ENCODE results near the gene AK4. TPM values are rescaled to one million over a fixed set of nuclear protein-coding genes. Genes with fewer than 3 reads are reported as not detected.

The AK4 gene
- total and polyA plus RNA-seq, 2 of the 8 experiments (the other 6 are each of a cell fraction or from before 2014, with no cell fraction given), result 64.5 to 175 TPM

DNA sequence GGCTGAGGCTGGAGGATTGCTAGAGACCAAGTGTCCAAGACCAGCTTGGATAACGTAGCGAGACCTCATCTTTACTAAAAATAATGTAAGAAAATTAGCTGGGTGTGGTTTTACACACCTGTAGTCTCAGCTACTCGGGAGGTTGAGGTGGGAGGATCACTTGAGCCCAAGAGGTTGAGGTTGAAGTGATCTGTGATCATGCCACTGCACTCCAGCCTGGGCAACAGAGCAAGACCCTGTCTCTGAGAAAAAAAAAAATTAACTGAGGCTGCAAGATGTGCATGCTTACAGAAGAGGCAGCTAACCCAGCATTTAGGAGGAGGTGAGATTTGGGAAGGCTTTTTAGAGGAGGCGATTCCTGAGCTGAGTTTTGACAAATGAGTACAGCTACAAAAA lies 9.5 kb downstream of the AK4 start:
- Histone ChIP-seq H3K4me3 (ENCODE audit: extremely low read depth in 1 of 4, insufficient read depth in 2 of 4, low read depth in 3 of 4, low read length in 4 of 4) (no peak overlapping the region), H3K4me2 (ENCODE audit: insufficient read depth in 1 of 2, low read depth in 2 of 2, low read length in 2 of 2) (no peak overlapping the region), H3K23me2 (ENCODE audit: low read depth, low read length) (no peaks in the 10 kb centered on the region), H2BK12ac (ENCODE audit: low read depth, low read length) (no peak overlapping the region), H3K27ac (ENCODE audit: low read depth, low read length) (no peak overlapping the region), H4K91ac (replicated peaks; ENCODE audit: insufficient read length, low read length) (no peak overlapping the region), H2BK120ac (replicated peaks; ENCODE audit: low read depth, low read length) (no peak overlapping the region), H3K4ac (replicated peaks; ENCODE audit: insufficient read length, low read depth, low read length) (no peak overlapping the region), H2BK20ac (ENCODE audit: low read length) (no peak overlapping the region), H3K9ac (replicated peaks in 1 of 4; ENCODE audit: extremely low read depth in 1 of 4, low read depth in 3 of 4, low read length in 3 of 4) (no peak overlapping the region), H3K23ac (ENCODE audit: insufficient read length) (no peak overlapping the region), H3K4me1 (replicated peaks in 1 of 4; ENCODE audit: control insufficient read depth in 3 of 4, insufficient read depth in 4 of 4, low read length in 3 of 4) (peaks cover 0 to 9% (median 4%) of the 10 kb centered on the region in 4 experiments; a peak in 2 of 7 replicates), H2BK15ac (ENCODE audit: low read length) (no peak overlapping the region), H3K27me3 (replicated peaks in 1 of 4; ENCODE audit: control insufficient read depth in 3 of 4, extremely low read depth in 1 of 4, insufficient read depth in 3 of 4, low read length in 3 of 4) (no peaks in the 10 kb centered on the region), H3K79me1 (ENCODE audit: low read depth, low read length) (peaks cover 3% of the 10 kb centered on the region; the same call in 1 of the 2 replicates), H3K79me2 (ENCODE audit: control insufficient read depth in 1 of 2, insufficient read depth in 2 of 2, low read length in 2 of 2) (peaks cover 10 to 94% of the 10 kb centered on the region in 2 experiments; a peak in 3 of 4 replicates), H2AK5ac (ENCODE audit: low read depth, low read length) (no peak overlapping the region; the same call in 1 of the 2 replicates), H3K36me3 (ENCODE audit: control insufficient read depth in 2 of 4, insufficient read depth in 4 of 4, low read length in 3 of 4) (no peaks in the 10 kb centered on the region), H3K18ac (ENCODE audit: extremely low read depth, low read length) (no peak overlapping the region), H3K56ac (replicated peaks; ENCODE audit: insufficient read length, low read depth, low read length) (no peak overlapping the region), H3K9me3 (ENCODE audit: insufficient read depth in 2 of 2, low read depth in 1 of 2, low read length in 1 of 2) (no peaks in the 10 kb centered on the region), H2BK5ac (ENCODE audit: low read depth, low read length) (no peak overlapping the region), H4K5ac (ENCODE audit: insufficient read length, low read depth, low read length) (no peak overlapping the region), H4K20me1 (replicated peaks in 1 of 2; ENCODE audit: control insufficient read depth in 1 of 2, insufficient read depth in 2 of 2, low read length in 2 of 2) (peaks cover 0 to 2% of the 10 kb centered on the region in 2 experiments), H2AFZ (ENCODE audit: low read length) (no peak overlapping the region), H4K8ac (ENCODE audit: extremely low read depth, insufficient read depth, low read length) (no peak overlapping the region), H3K14ac (ENCODE audit: insufficient read length) (no peak overlapping the region)
- no peak for FAIRE-seq
- CTCF ChIA-PET (ENCODE audit: partially characterized antibody), result interaction anchor here (0.6 to 0.9 kb wide), 3 partner anchors 51 to 81 kb away, joined by 3 to 7 read pairs (median 4); no protein-coding TSS in a partner anchor
- POLR2A ChIA-PET (ENCODE audit: partially characterized antibody), result interaction anchor here (0.7 to 2.0 kb wide), 4 partner anchors 9 to 406 kb away, joined by 3 to 5 read pairs (median 4); partner anchors contain the start of gene AK4
- TF ChIP-seq RNF2 (IDR thresholded peaks at IDR 0.05; ENCODE audit: borderline replicate concordance, low read depth, low read length, missing control alignments, poor library complexity, severe bottlenecking) (no peak), SIN3A (conservative IDR thresholded peaks at IDR 0.05 in 1 of 2, IDR thresholded peaks at IDR 0.05 in 1 of 2; ENCODE audit: low read depth in 1 of 2, low read length in 2 of 2) (no peak), KDM1A (IDR thresholded peaks at IDR 0.05; ENCODE audit: borderline replicate concordance, low read length) (no peak), SP1 (IDR thresholded peaks at IDR 0.05; ENCODE audit: low read depth, low read length) (no peak), SAP30 (IDR thresholded peaks at IDR 0.05; ENCODE audit: insufficient read depth, insufficient replicate concordance, low read length) (no peak), EP300 (IDR thresholded peaks at IDR 0.05; ENCODE audit: borderline replicate concordance in 1 of 2, low read depth in 2 of 2, low read length in 2 of 2) (no peak)
- TF ChIP-seq, protein P1, sequence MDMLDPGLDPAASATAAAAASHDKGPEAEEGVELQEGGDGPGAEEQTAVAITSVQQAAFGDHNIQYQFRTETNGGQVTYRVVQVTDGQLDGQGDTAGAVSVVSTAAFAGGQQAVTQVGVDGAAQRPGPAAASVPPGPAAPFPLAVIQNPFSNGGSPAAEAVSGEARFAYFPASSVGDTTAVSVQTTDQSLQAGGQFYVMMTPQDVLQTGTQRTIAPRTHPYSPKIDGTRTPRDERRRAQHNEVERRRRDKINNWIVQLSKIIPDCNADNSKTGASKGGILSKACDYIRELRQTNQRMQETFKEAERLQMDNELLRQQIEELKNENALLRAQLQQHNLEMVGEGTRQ (IDR thresholded peaks at IDR 0.05; ENCODE audit: low read length), result no peak
- no peak for DNase-seq (ENCODE audit: low read depth in 1 of 2, low spot score in 2 of 2)
- WGBS, 2 experiments (ENCODE audit: extremely low coverage in 1 of 2, insufficient coverage in 1 of 2, insufficient read length in 1 of 2, insufficient replicate concordance in 2 of 2, low coverage in 1 of 2, low lambda C conversion rate in 2 of 2, missing lambda C conversion rate in 1 of 2), result 91% methylated on average over 4 of the region's 4 CpGs; no CpG with 5 or more reads in 1 of the 2 experiments

Data from H1 (cell line).